ENCODE results near the gene SLC25A12.

The SLC25A12 gene

GRCh38 chr2:171754254-171754939 lies 139.6 kb downstream of the SLC25A12 start:
- no peak for DNase-seq (ENCODE audit: low read depth)
- TF ChIP-seq, protein P1, sequence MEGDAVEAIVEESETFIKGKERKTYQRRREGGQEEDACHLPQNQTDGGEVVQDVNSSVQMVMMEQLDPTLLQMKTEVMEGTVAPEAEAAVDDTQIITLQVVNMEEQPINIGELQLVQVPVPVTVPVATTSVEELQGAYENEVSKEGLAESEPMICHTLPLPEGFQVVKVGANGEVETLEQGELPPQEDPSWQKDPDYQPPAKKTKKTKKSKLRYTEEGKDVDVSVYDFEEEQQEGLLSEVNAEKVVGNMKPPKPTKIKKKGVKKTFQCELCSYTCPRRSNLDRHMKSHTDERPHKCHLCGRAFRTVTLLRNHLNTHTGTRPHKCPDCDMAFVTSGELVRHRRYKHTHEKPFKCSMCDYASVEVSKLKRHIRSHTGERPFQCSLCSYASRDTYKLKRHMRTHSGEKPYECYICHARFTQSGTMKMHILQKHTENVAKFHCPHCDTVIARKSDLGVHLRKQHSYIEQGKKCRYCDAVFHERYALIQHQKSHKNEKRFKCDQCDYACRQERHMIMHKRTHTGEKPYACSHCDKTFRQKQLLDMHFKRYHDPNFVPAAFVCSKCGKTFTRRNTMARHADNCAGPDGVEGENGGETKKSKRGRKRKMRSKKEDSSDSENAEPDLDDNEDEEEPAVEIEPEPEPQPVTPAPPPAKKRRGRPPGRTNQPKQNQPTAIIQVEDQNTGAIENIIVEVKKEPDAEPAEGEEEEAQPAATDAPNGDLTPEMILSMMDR (IDR thresholded peaks at IDR 0.05; ENCODE audit: low read depth, low read length, missing control alignments), result no peak
- no peak overlapping the region for H3K4me3 ChIP-seq (ENCODE audit: low read depth, low read length)

- TF ChIP-seq, protein P1 (IDR thresholded peaks at IDR 0.05; ENCODE audit: low read depth, low read length, missing control alignments), result no peak
- H3K4me3 ChIP-seq (ENCODE audit: low read depth, low read length), result no peak overlapping the region
- DNase-seq (ENCODE audit: low read depth), result no peak
These were observed 146.7 kb downstream of the SLC25A12 start for GRCh38 chr2:171747371-171747770.

GRCh38 chr2:171745806-171746205 lies 148.2 kb downstream of the SLC25A12 start:
- TF ChIP-seq, protein P1 (IDR thresholded peaks at IDR 0.05; ENCODE audit: low read depth, low read length, missing control alignments), result no peak
- no peak for DNase-seq (ENCODE audit: low read depth)
- no peak overlapping the region for H3K4me3 ChIP-seq (ENCODE audit: low read depth, low read length)

- TF ChIP-seq, protein P1 (IDR thresholded peaks at IDR 0.05; ENCODE audit: low read depth, low read length, missing control alignments), result no peak
- no peak for DNase-seq (ENCODE audit: low read depth)
- no peak overlapping the region for H3K4me3 ChIP-seq (ENCODE audit: low read depth, low read length)
These were observed 148.9 kb downstream of the SLC25A12 start for GRCh38 chr2:171745141-171745540.

- H3K4me3 ChIP-seq (ENCODE audit: low read depth, low read length), result no peak overlapping the region
- no peak for DNase-seq (ENCODE audit: low read depth)
- TF ChIP-seq, protein P1 (IDR thresholded peaks at IDR 0.05; ENCODE audit: low read depth, low read length, missing control alignments), result no peak
These were observed 151.3 kb downstream of the SLC25A12 start for GRCh38 chr2:171742760-171743159.

GRCh38 chr2:171741189-171741588 lies 152.9 kb downstream of the SLC25A12 start:
- TF ChIP-seq, protein P1 (IDR thresholded peaks at IDR 0.05; ENCODE audit: low read depth, low read length, missing control alignments), result no peak
- no peak for DNase-seq (ENCODE audit: low read depth)
- H3K4me3 ChIP-seq (ENCODE audit: low read depth, low read length), result no peak overlapping the region

Measured in GM12864 (cell line).